Stimulated activated CD8-positive, alpha-beta memory T cell treated with anti-CD3 and anti-CD28 coated beads, Interleukin-2, amount 100 ng/mL, for 1 hour (primary cell): Measurements from ENCODE around the gene SSR1.
"Not testable (repeated sequence)": the region's sequence is repeated elsewhere in the genome, so short reads cannot be mapped to it uniquely, and the experiment has no call there.

ENCODE experiments used
- DNase-seq, 2 donors: peaks; one replicate each; pipeline ENCODE4 v3.0.0-alpha.2; 2020; ENCODE audit warnings: low read depth in 2 of 2

The SSR1 gene

DNA sequence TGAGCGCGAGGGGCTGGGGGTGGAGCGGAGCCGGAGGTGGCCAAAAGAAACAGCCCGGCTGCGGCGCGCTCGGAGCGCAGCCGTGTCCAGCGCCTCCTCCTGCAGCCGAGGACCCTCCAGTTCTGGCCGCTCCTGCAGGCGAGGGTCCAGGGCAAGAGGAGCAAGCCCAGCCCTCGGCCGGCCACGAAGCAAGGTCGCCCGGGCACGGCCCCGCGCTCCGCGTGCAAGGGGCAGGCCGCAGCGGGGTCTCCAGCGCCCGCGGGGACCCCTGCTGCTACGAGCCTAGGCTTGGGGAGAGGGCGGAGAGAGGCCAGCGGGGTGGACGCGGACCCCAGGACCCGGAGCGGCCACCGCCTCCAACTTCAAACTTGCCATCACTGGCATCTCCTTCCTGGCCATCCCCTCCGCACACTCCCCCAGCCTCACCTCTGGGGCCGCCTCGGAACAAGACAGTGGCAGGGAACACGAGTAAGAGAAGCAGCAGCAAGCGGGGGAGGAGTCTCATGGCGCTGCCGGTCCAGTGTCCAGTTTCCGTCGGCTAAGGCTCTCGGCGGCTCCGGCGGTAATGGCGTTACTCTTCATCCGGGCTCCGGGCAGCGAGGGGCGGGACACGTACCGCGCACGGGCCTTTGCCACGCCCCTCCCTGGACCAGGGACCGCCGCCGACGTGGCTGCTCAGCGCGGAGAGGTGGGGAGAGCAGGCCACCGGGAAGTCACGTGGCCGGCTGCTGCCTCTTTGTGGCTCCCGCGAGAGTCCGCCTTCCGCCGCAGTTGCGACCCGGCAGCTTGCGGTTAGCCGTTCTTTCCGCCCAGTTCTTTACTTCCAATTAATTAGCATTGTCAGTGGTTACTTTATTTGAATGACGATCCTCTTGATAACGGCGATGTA, at the start of gene SSR1:
SSR1 (minus strand) TSS at position 584 of the 889 bp plus-strand sequence; CDS start at position 505, 79 bp downstream.
- DNase-seq, result peak; percentile 87 to 91

DNA sequence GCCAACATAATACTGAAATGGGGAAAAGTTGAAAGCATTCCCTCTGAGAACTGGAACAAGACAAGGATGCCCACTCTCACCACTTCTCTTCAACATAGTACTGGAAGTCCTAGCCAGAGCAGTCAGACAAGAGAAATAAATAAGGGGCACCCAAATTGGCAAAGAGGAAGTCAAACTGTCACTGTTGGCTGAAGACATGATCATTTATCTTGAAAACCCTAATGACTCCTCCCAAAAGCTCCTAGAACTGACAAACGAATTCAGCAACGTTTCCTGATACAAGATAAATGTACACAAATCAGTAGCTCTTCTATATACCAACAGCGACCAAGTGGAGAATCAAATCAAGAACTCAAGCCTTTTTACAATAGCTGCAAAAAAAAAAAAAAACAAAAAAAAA, 38.9 kb upstream of the SSR1 start:
- not testable (repeated sequence) for DNase-seq

DNA sequence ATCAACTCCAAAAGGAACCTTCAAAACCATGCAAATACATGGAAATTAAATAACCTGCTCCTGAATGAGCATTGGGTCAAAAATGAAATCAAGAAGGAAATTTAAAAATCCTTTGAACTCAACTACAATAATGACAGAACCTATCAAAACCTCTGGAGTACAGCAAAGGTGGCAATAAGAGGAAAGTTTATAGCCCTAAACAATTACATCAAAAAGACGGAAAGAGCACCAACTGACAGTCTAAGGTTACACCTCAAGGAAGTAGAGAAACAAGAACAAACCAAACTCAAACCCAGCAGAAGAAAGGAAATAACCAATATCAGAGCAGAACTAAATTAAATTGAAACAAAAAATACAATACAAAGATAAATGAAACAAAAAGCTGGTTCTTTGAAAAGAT, 37.6 kb upstream of the SSR1 start:
- not testable (repeated sequence) for DNase-seq

- not testable (repeated sequence) for DNase-seq
These were observed 34.6 kb upstream of the SSR1 start for GRCh38 chr6:7347551-7347997.

- DNase-seq, result not testable (repeated sequence)
These were observed 31.9 kb upstream of the SSR1 start for GRCh38 chr6:7344773-7345450.

DNA sequence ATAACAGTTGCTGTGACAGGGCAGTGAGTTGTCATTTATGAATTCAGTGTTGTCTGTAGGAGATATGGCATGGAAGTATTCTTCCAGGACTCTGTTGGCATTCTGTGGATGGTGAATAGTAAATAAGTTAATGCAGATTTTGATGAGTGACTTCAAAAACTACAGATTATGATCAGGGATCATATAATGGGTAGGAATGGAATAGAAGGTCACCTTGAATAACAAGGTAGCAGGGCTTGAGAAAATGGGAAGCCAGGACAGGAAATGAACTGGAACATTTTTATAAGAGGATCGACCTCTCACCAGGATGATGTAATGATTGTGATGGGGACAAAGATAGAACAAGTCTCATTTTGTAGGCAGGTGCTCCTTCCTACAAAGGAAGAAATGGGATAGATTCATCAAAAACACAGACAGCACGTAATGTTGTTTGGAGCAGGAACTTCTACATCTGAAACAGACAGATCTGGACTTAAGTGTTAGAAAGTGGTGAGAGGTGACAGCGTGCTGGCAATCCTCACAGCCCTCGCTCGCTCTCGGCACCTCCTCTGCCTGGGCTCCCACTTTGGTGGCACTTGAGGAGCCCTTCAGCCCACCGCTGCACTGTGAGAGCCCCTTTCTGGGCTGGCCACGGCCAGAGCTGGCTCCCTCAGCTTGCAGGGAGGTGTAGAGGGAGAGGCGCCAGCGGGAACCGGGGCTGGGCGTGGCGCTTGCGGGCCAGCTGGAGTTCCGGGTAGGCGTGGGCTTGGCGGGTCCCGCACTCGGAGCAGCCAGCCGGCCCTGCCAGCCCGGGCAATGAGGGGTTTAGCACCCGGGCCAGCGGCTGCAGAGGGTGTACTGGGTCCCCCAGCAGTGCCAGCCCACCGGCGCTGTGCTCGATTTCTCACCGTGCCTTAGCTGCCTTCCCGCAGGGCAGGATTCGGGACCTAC, 30.8 kb upstream of the SSR1 start:
- DNase-seq, result no peak

DNA sequence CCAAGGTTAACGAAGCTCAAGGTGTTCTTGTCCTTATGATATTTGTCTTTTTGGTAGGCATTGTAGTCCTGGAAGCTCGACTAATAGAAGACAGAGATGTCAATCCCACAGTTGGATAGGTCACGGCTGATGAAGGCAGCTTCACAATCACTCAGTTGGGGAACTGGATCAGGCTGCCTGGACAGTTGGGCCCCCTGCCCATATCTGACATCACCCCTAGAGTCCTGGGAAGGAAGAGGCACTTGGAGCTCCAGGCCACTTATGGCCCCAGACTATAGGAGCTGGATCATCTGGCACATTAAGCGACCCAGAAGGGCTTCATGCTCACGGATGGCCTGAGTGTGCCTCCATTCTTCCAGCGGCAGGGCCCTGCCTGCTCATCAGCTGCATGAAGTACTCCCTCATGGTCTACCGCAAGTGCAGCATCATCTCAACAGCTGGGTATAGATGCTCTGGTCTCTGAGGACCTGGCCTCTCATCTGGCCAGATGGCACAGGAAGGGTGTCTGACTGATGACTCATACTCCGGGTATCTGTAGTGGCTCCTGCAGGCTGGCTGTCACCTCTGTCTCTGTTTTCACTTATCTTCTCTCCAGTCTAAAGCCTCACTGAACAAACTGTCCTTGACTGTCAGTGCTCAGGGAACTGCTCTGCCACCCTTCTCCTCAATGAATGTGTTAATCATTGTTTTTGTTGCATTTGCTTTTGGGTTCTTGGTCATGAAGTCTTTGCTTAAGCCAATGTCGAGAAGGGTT, 29.2 kb upstream of the SSR1 start:
- DNase-seq, result no peak

- no peak for DNase-seq
These were observed 28.3 kb upstream of the SSR1 start for GRCh38 chr6:7341271-7341670.

- DNase-seq, result not testable (repeated sequence)
These were observed 26.2 kb upstream of the SSR1 start for GRCh38 chr6:7339007-7339732.

DNA sequence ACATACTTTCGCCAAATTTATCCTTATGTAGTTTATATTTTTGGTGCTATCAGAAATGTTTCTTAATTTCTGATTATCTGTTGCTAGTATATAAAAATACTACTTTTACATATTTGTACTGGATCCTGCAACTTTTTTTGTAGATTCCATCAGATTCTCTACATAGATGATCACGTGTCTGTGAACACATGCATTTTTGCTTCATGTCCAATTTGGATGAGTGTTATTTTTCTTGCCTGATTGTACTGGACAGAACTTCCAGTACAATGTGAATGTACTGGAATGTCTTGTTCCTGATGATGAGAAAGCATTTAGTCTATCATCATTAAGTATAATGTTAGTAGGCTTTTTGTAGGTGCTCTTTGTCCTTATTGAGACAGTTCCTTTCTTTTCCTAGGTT, 25.0 kb upstream of the SSR1 start:
- no peak for DNase-seq

DNA sequence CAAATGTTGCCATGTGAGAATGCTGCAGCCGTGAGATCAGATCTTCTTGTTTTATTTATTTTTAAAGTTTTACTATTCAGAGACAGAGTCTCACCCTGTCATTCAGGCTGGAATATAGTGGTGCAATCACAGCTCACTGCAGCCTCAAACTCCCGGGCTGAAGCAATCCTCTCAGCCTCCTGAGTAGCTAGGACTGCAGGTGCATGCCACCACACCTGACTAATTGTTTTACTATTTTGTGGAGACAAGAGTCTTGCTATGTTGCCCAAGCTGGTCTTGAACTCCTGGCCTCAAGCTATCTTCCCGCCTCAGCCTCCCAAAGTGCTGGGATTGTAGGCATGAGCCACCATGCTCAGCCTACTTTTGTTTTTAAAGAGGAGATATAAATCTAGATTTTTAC, 22.5 kb upstream of the SSR1 start:
- DNase-seq, result no peak

DNA sequence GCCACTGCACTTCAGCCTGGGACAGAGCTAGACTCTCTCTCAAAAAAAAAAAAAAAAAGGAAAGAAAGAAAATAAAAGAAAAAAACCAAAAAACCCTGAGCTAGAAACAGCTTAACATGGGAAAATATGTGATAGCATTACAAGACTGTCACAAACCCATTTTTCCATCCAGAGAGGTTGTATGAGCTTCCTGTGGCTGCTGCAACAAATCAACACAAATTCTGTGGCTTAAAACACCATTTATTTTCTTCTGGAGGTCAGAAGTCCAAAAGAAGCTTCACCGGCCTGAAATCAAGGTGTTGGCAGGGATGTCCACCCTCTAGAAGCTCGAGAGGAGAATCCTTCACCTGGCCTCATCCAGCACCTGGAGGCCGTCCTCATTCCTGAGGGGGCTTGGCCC, 21.7 kb upstream of the SSR1 start:
- DNase-seq, result no peak

- no peak for DNase-seq
These were observed 19.2 kb upstream of the SSR1 start for GRCh38 chr6:7332090-7332745.

GRCh38 chr6:7331452-7331851, 18.5 kb upstream of the SSR1 start:
- no peak for DNase-seq

DNA sequence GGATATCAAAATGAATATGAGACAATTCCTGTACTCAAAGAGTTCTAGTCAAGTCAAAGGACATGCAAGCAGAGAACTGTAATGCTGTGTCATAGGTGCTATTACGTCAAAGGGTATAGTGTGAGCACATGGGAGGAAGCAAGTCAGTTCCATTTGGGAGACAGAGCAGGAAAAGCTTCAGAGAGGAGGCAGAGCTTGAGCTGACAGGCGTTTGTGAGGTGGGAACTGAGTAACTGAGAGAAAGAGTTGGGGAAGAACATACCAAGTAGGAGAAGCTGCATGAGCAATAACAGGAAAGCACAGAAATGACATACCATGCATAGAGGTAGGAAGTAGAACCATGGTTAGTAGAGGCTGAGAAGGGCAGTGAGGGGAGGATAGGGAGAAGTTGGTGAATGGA, 15.2 kb upstream of the SSR1 start:
- no peak for DNase-seq

- no peak for DNase-seq
These were observed 12.8 kb upstream of the SSR1 start for GRCh38 chr6:7325750-7326149.

DNA sequence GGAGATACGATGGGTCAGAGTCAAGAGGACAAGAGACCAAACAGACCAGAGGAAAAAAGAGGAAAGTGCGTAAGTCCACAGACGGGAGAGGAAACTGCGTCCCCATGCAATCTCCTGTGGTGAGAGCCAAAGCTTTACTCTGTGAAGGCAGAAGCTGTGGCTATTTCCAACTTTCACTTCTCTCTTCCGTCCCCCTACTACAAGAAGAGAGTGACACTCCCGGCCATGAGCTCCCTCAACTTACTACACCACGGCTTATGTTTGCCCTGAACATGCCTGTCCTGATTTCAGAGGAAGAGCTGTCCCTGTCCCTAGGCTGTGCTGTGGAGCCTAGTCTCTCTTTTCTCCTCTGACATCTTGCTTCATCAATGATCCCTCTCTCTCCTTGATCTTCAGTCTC, 11.5 kb upstream of the SSR1 start:
- no peak for DNase-seq

DNA sequence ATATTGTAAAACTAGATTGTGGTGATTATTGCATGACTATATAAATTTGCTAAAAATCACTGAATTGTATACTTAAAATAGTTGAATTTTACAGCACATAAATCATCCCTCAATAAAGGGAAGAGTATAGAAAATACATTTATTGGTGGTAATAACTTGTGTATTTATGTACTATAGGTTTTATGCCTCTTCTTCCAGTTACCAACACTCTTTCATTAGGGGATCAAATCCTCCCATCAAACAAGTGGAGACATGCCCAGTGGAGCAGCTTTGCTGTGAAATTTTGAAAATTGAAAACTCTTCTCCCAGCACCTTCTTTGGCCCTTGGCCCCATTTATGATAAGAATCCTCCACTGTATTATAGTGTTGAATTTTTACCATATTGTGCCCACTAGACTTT, 10.1 kb upstream of the SSR1 start:
- DNase-seq, result no peak

DNA sequence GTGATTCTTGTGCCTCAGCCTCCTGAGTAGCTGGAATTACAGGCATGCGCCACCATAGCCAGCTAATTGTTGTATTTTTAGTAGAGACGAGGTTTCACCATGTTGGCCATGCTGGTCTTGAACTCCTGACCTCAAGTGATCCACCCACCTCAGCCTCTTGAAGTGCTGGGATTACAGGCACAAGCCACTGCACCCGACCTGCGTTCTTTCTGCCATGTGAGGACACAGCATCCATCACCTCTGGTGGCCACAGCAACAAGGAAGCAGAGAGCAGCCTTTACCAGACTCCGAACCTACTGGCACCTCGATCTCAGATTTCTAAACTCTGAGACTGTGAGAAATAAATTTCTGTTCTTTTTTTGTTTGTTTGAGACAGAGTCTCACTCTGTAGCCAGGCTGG, 8.9 kb upstream of the SSR1 start:
- DNase-seq, result not testable (repeated sequence)

GRCh38 chr6:7319406-7319805, 6.4 kb upstream of the SSR1 start:
- DNase-seq, result not testable (repeated sequence)
